GM18858 (cell line): ENCODE measurements around the gene CRYZL1.

ENCODE experiments used
- ATAC-seq: cut with Tn5 transposase; IDR thresholded peaks from one replicate; pipeline ENCODE4 v1.9.1; 2021; ENCODE audit not compliant: unreplicated experiment

CRYZL1 gene

GRCh38 chr21:33662046-33662445, 20.5 kb upstream of the CRYZL1 start:
- no peak for ATAC-seq

GRCh38 chr21:33661146-33661545, 19.6 kb upstream of the CRYZL1 start:
- ATAC-seq = no peak

- no peak for ATAC-seq
Measured at GRCh38 chr21:33660406-33660805, 18.9 kb upstream of the CRYZL1 start.

- no peak for ATAC-seq
Measured at GRCh38 chr21:33659568-33659949, 18.0 kb upstream of the CRYZL1 start.

- no peak for ATAC-seq
Measured at GRCh38 chr21:33658919-33659567, 17.5 kb upstream of the CRYZL1 start.

- ATAC-seq = no peak
Measured at GRCh38 chr21:33657124-33657820, 15.7 kb upstream of the CRYZL1 start.

- no peak for ATAC-seq
Measured at GRCh38 chr21:33655588-33656221, 14.2 kb upstream of the CRYZL1 start.

- no peak for ATAC-seq
Measured at GRCh38 chr21:33654412-33654811, 12.9 kb upstream of the CRYZL1 start.

- ATAC-seq = no peak
Measured at GRCh38 chr21:33651965-33652680, 10.6 kb upstream of the CRYZL1 start.

- ATAC-seq = no peak
Measured at GRCh38 chr21:33650929-33651509, 9.5 kb upstream of the CRYZL1 start.

GRCh38 chr21:33650230-33650629, 8.7 kb upstream of the CRYZL1 start:
- ATAC-seq = no peak

GRCh38 chr21:33648555-33648954, 7.0 kb upstream of the CRYZL1 start:
- ATAC-seq = no peak

GRCh38 chr21:33647587-33647986, 6.0 kb upstream of the CRYZL1 start:
- ATAC-seq = no peak

- ATAC-seq = no peak
Measured at GRCh38 chr21:33645730-33646129, 4.2 kb upstream of the CRYZL1 start.

- ATAC-seq = no peak
Measured at GRCh38 chr21:33644383-33645074, 3.0 kb upstream of the CRYZL1 start.

GRCh38 chr21:33643658-33644311, 2.2 kb upstream of the CRYZL1 start:
- ATAC-seq = no peak

- no peak for ATAC-seq
Measured at GRCh38 chr21:33642896-33643657, 1.5 kb upstream of the CRYZL1 start.

- peak; percentile 64 for ATAC-seq
Measured at GRCh38 chr21:33642027-33642895, 720 bp upstream of the CRYZL1 start, which contains the start of gene ITSN1. Gene ITSN1, plus strand, starts transcription at chr21:33642501. Its CDS starts 76,328 bp downstream, at chr21:33718829.
